ENCODE measurements around the gene UBAP1. TPM values are rescaled to one million over a fixed set of nuclear protein-coding genes. Genes with fewer than 3 reads are reported as not detected.

Gene UBAP1
- total and polyA plus RNA-seq, 2 of the 4 experiments (the other 2 are of a cell fraction): 30.6 to 37.0 TPM

DNA sequence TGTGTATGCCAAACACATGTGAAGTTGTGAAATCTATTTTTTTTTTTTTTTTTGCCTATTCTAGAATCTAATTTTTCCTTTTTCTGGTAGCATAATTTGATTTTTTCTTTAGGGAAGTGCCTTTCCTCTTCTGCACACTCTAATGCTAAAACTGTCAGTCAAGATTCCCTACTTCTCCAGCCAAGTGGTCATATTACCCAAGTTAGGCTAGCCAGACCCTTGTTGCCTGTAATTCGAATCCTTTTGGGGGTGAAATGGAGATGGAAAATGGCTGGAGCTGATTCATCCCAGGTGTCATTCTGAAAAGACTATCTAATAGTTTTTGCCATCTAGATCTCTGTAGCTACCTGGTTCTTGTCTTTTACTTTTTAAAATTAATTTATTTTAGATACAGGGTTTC, 24.8 kb upstream of the UBAP1 start:
- ChIA-PET CTCF (no interaction called here), POLR2A (ENCODE audit: unreplicated experiment) (no interaction called here)
- H3K9me3 ChIP-seq (ENCODE audit: control insufficient read depth, insufficient read depth, low read length): no peaks in the 10 kb centered on the region
- ATAC-seq (ENCODE audit: low read depth) (no peak), DNase-seq (no peak)
- H4K20me1 ChIP-seq (ENCODE audit: insufficient read depth, low read length): no peaks in the 10 kb centered on the region
- no peak overlapping the region for H2BK120ac ChIP-seq (ENCODE audit: low read depth, low read length)
- dilution Hi-C loops (cut with HindIII; ENCODE audit: low sequenced_read_pairs, unreplicated experiment) (no loop called here), in situ Hi-C loops (cut with MboI; ENCODE audit: low sequenced_read_pairs) (no loop called here), intact Hi-C loops (cut with micrococcal nuclease) (no loop called here)
- no peaks in the 10 kb centered on the region for H3K79me1 ChIP-seq (ENCODE audit: low read depth in 1 of 2, low read length in 2 of 2)
- TF ChIP-seq FOS (IDR thresholded peaks at IDR 0.05; ENCODE audit: low read depth, low read length): no peak
- no peak for TF ChIP-seq CHD1 (IDR thresholded peaks at IDR 0.05; ENCODE audit: low read depth, low read length)
- TF ChIP-seq MAFK (IDR thresholded peaks at IDR 0.05; ENCODE audit: low read depth, low read length): no peak
- no peak for TF ChIP-seq MAZ (IDR thresholded peaks at IDR 0.05; ENCODE audit: borderline replicate concordance, low read depth, low read length)
- no peak for TF ChIP-seq CEBPB (IDR thresholded peaks at IDR 0.05; ENCODE audit: low read depth, low read length)
- no peak for TF ChIP-seq NFE2L2 (IDR thresholded peaks at IDR 0.05; ENCODE audit: low read depth, low read length)
- TF ChIP-seq RCOR1 (IDR thresholded peaks at IDR 0.05; ENCODE audit: insufficient replicate concordance, low read length): no peak
- TF ChIP-seq BHLHE40 (IDR thresholded peaks at IDR 0.05; ENCODE audit: low read depth, low read length): no peak
- no peak for TF ChIP-seq RFX5 (IDR thresholded peaks at IDR 0.05; ENCODE audit: low read depth, low read length)
- TF ChIP-seq CTCF (conservative IDR thresholded peaks at IDR 0.05; ENCODE audit: low read depth, low read length): no peak
- no peak for TF ChIP-seq SMC3 (IDR thresholded peaks at IDR 0.05; ENCODE audit: low read depth, low read length)
- no peak for TF ChIP-seq USF2 (IDR thresholded peaks at IDR 0.05; ENCODE audit: low read depth, low read length)
- no peak for TF ChIP-seq MXI1 (IDR thresholded peaks at IDR 0.05; ENCODE audit: borderline replicate concordance, low read depth, low read length)
- no peak for TF ChIP-seq POLR2A (IDR thresholded peaks at IDR 0.05; ENCODE audit: low read depth, low read length)
- TF ChIP-seq, protein P1, sequence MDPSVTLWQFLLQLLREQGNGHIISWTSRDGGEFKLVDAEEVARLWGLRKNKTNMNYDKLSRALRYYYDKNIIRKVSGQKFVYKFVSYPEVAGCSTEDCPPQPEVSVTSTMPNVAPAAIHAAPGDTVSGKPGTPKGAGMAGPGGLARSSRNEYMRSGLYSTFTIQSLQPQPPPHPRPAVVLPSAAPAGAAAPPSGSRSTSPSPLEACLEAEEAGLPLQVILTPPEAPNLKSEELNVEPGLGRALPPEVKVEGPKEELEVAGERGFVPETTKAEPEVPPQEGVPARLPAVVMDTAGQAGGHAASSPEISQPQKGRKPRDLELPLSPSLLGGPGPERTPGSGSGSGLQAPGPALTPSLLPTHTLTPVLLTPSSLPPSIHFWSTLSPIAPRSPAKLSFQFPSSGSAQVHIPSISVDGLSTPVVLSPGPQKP (IDR thresholded peaks at IDR 0.05; ENCODE audit: borderline replicate concordance, low read depth, low read length): no peak
- TF ChIP-seq RAD21 (IDR thresholded peaks at IDR 0.05; ENCODE audit: low read length): no peak
- no peak overlapping the region for H3K9ac ChIP-seq (ENCODE audit: low read depth, low read length)
- no peak overlapping the region for H3K23ac ChIP-seq (ENCODE audit: low read depth, low read length)
- H3K4me1 ChIP-seq (ENCODE audit: control insufficient read depth, insufficient read depth, low read length): peaks cover 4% of the 10 kb centered on the region
- H2AK9ac ChIP-seq (replicated peaks; ENCODE audit: low read depth, low read length, poor library complexity): no peak overlapping the region
- no peak overlapping the region for H3K14ac ChIP-seq (replicated peaks; ENCODE audit: low read depth, low read length)
- no peak overlapping the region for H4K5ac ChIP-seq (ENCODE audit: low read depth, low read length)
- H3K9me1 ChIP-seq (ENCODE audit: insufficient read depth, low read length): peaks cover under 1% of the 10 kb centered on the region; the same call in 1 of the 2 replicates
- H3K4ac ChIP-seq (ENCODE audit: low read depth, low read length): no peak overlapping the region
- no peak overlapping the region for H3K56ac ChIP-seq (ENCODE audit: extremely low read depth, insufficient read depth, low read length)
- no peak overlapping the region for H2BK15ac ChIP-seq (ENCODE audit: low read depth, low read length)
- H2AFZ ChIP-seq (replicated peaks; ENCODE audit: low read length, poor library complexity): no peak overlapping the region
- no TSS peak for BruUV-seq (replicated peaks)
- no CpG with 5 or more reads among the region's 1 CpG for WGBS, 2 experiments (ENCODE audit: extremely low coverage in 2 of 2, insufficient read length in 1 of 2)
- H4K91ac ChIP-seq (ENCODE audit: insufficient read depth, low read depth, low read length): no peak overlapping the region
- H3K4me3 ChIP-seq (ENCODE audit: insufficient read depth, low read depth, low read length): no peak overlapping the region
- H3K18ac ChIP-seq (ENCODE audit: low read depth, low read length): no peak overlapping the region
- no peak overlapping the region for H4K8ac ChIP-seq (ENCODE audit: low read depth in 2 of 2, low read length in 2 of 2)
- H2BK20ac ChIP-seq (ENCODE audit: low read depth, low read length): no peak overlapping the region
- no peak overlapping the region for H2AK5ac ChIP-seq (ENCODE audit: low read depth, low read length)
- no peak overlapping the region for H3K4me2 ChIP-seq (ENCODE audit: low read depth, low read length)
- H3K36me3 ChIP-seq (ENCODE audit: control insufficient read depth, insufficient read depth, low read length): no peaks in the 10 kb centered on the region
- H3K27ac ChIP-seq (ENCODE audit: insufficient read depth, low read length): no peak overlapping the region
- peaks cover 5% of the 10 kb centered on the region for H3K27me3 ChIP-seq (ENCODE audit: control insufficient read depth, insufficient read depth, low read length)
- H2BK5ac ChIP-seq (ENCODE audit: low read depth, low read length, poor library complexity, severe bottlenecking): no peak overlapping the region

Data from IMR-90 (cell line).